T-helper 1 cell treated with Interleukin-12 subunit alpha and Interleukin-12 subunit beta and Interleukin-4 antibody, amounts not matched to agents 30 ng/mL and 1 ng/mL, for 36 hours (primary cell): Measurements from ENCODE around the gene CBLB. TPM values are rescaled to one million over a fixed set of nuclear protein-coding genes. Genes with fewer than 3 reads are reported as not detected.

ENCODE experiments used
- intact Hi-C: fragments of 100-400 bp; cut with micrococcal nuclease; formaldehyde crosslinking; loops from one replicate; pipeline ENCODE4 v1.15.1; 2024
- total RNA-seq: library from RNA; stranded (reverse); gene quantifications from 2 replicates; pipeline ENCODE4 v1.2.3, GENCODE V29; 2022

CBLB gene
- total RNA-seq = 112 and 122 TPM in 2 replicates

GRCh38 chr3:105868742-105869530 lies at the start of gene CBLB:
Gene CBLB (minus strand): TSS chr3:105869012. CDS start chr3:105867577, 1,435 bp downstream.
- intact Hi-C loops = loop anchor here (1.0 to 10.0 kb wide), 12 partner anchors 8 to 740 kb away; no protein-coding TSS in a partner anchor

- intact Hi-C loops = loop anchor here (5.0 kb wide), 1 partner anchor 49 kb away; the partner anchor contains the start of gene CBLB
Observed at GRCh38 chr3:105916767-105917166, 48.0 kb upstream of the CBLB start.

GRCh38 chr3:105915524-105915923 lies 46.7 kb upstream of the CBLB start:
- intact Hi-C loops = loop anchor here (5.0 kb wide), 1 partner anchor 48 kb away; the partner anchor contains the start of gene CBLB

- intact Hi-C loops = no loop called here
Observed at GRCh38 chr3:105913616-105914015, 44.8 kb upstream of the CBLB start.

- intact Hi-C loops = no loop called here
Observed at GRCh38 chr3:105912891-105913290, 44.1 kb upstream of the CBLB start.

- intact Hi-C loops = no loop called here
Observed at GRCh38 chr3:105911496-105911895, 42.7 kb upstream of the CBLB start.

GRCh38 chr3:105907777-105908176 lies 39.0 kb upstream of the CBLB start:
- intact Hi-C loops = no loop called here

- intact Hi-C loops = no loop called here
Observed at GRCh38 chr3:105906836-105907235, 38.0 kb upstream of the CBLB start.

GRCh38 chr3:105906345-105906744 lies 37.5 kb upstream of the CBLB start:
- intact Hi-C loops = no loop called here

GRCh38 chr3:105905328-105905727 lies 36.5 kb upstream of the CBLB start:
- intact Hi-C loops = no loop called here

- intact Hi-C loops = no loop called here
Observed at GRCh38 chr3:105904678-105905284, 36.0 kb upstream of the CBLB start.

GRCh38 chr3:105904251-105904650 lies 35.4 kb upstream of the CBLB start:
- intact Hi-C loops = no loop called here

- intact Hi-C loops = no loop called here
Observed at GRCh38 chr3:105899516-105899915, 30.7 kb upstream of the CBLB start.

GRCh38 chr3:105891101-105891500 lies 22.3 kb upstream of the CBLB start:
- intact Hi-C loops = no loop called here

GRCh38 chr3:105888621-105889579 lies 20.1 kb upstream of the CBLB start:
- intact Hi-C loops = no loop called here

GRCh38 chr3:105885256-105885655 lies 16.4 kb upstream of the CBLB start:
- intact Hi-C loops = no loop called here

- intact Hi-C loops = no loop called here
Observed at GRCh38 chr3:105883798-105884377, 15.1 kb upstream of the CBLB start.

- intact Hi-C loops = no loop called here
Observed at GRCh38 chr3:105880681-105881290, 12.0 kb upstream of the CBLB start.

- intact Hi-C loops = no loop called here
Observed at GRCh38 chr3:105878061-105878460, 9.2 kb upstream of the CBLB start.

GRCh38 chr3:105877336-105877910 lies 8.6 kb upstream of the CBLB start:
- intact Hi-C loops = loop anchor here (1.0 kb wide), 1 partner anchor 8 kb away; the partner anchor contains the start of gene CBLB
